Measurements from ENCODE around the gene SLC7A11.

DNA sequence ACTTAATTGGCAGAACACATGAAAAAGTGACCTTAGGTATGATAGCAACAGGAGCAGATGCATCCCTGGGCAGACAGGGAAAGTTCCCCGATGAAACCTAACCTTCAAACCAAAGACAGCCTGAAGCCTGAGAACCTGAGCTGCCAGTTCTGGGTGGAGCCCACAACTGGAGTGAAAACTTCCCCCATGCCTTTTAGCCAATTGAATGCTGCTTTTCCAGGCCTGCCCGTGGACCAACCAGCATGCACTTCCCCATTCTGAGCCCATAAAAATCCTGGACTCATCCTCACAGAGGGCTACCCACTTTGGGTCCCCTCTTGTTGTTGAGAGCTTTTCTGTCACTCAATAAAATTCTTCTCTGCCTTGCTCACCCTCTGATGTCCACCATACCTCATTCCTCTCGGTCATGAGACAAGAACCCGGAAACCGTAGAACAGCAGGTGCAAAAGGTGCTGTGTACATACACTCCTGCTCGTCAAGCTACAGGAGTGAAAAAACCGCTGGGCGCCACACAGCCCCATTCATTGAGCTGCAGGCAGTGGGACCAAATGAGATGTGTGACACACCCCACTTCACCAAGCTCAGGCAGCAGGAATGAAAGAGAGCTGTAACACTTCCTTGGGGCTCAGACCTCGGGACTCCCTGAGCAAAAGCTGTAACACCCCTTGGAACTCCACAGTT lies 13.9 kb upstream of the SLC7A11 start:
- TF ChIP-seq, protein P1, sequence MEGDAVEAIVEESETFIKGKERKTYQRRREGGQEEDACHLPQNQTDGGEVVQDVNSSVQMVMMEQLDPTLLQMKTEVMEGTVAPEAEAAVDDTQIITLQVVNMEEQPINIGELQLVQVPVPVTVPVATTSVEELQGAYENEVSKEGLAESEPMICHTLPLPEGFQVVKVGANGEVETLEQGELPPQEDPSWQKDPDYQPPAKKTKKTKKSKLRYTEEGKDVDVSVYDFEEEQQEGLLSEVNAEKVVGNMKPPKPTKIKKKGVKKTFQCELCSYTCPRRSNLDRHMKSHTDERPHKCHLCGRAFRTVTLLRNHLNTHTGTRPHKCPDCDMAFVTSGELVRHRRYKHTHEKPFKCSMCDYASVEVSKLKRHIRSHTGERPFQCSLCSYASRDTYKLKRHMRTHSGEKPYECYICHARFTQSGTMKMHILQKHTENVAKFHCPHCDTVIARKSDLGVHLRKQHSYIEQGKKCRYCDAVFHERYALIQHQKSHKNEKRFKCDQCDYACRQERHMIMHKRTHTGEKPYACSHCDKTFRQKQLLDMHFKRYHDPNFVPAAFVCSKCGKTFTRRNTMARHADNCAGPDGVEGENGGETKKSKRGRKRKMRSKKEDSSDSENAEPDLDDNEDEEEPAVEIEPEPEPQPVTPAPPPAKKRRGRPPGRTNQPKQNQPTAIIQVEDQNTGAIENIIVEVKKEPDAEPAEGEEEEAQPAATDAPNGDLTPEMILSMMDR (IDR thresholded peaks at IDR 0.05; ENCODE audit: insufficient read depth, low read depth, low read length): no peak
- TF ChIP-seq EZH2 (IDR thresholded peaks at IDR 0.05; ENCODE audit: insufficient read depth, low read length): no peak

Measured in astrocyte (in vitro differentiated cells and primary cell).